Measurements from ENCODE around the gene RAB6B.

The RAB6B gene

DNA sequence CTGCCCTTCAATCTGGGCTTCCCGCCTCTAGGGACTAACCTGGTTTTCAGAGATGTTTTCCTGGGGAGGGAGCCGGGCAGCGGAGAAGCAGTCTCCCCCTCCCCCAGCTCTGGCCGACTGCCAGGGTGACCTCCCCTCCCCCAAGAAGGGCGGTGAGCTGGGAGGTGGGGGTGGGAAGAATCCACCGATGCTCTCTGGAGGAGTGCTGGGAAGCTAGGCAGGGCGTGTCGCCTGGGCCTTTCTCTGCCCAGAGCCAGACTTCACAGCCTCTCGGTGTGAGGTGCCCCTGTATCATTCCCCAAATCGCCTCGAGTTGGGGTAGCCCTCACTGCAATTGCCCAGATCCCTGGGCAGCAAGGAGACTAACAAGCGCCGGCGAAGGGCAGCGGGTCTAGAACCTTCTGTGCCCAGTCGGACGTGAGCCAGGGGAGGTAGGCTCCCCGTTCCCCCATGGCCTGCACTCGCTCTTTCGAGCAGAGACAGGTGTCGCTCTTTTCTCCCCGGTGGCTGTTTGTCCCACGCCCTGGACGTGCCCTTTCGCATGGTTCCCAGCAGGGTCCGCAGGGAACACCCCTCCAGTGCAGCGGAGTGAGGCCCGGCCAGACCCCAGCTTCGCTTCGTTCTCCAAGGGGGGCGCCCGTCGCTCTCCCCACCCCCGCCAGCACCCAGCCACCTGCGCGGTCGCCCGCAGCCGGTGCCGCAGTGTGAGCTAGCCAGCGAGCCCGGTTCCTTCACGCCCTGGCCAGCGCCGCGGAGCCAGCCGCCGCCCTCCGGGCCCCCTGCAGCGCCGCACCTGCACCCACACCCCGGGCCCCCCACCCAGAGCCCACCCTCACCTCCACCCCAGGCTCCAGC lies 1.1 kb downstream of the RAB6B start:
- no peak for FAIRE-seq

DNA sequence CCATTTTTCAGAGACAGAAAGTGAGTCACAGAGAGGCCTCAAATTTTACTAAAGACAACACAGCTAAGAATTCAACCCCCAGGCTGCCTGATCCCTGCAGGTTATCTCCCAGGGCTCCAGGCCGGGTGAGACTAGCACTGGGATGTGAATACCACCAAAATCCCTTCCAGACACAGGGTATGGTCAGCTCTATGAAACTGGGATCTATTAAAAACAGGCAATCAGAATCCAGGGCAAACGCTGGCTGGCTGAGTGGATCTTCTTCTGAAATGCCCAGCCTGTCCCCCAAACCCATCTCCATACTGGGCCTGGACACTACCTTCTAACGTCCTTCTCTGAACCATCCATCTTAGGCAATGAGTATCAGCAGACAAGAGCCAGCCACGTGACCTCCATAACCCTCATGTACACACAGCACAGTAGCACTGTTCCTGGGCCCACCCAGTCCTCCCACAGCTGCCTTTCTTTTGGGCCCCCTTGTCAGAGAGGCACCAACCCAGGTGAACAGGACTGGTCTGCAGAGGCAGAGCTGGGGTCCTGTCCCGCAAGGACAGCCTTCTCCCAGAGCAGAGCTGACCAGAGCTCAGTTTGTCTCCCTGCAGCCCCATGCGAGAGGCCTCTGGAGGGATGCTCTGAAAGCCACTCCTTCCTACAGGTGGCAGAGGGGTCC lies 1.9 kb downstream of the RAB6B start:
- FAIRE-seq: no peak

DNA sequence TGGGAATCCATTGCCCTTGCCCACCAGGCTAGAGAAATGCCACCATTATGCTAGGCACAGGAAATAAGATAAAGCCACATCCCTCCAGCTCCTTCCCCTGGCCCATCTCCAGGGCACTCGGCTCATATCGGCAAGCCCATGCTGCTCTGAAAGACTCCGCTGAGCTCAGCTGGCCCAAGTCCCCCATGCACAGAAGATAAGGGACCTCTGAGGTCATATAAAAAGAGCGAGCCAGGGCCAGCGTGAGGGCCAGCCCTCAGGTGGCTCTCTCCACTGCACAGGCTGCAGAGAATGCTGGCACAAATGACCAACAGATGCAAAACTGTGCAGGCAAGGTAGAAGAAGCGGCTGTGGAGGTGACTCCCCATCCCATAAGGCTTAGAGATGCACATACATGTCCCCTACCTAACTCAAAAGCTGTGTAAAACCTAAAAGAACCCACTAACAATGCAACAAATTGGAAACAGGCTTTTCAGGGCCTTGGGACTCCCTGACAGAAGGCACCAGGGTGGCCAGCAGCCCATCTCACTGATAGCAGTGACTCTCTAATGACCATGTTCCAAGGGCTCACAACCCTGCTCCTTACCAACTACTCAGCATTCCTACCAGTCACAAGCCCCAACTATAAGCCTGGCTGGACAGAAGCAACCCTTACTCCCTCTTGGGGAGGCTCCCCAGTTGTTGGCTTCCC lies 3.0 kb downstream of the RAB6B start:
- no peak for FAIRE-seq

DNA sequence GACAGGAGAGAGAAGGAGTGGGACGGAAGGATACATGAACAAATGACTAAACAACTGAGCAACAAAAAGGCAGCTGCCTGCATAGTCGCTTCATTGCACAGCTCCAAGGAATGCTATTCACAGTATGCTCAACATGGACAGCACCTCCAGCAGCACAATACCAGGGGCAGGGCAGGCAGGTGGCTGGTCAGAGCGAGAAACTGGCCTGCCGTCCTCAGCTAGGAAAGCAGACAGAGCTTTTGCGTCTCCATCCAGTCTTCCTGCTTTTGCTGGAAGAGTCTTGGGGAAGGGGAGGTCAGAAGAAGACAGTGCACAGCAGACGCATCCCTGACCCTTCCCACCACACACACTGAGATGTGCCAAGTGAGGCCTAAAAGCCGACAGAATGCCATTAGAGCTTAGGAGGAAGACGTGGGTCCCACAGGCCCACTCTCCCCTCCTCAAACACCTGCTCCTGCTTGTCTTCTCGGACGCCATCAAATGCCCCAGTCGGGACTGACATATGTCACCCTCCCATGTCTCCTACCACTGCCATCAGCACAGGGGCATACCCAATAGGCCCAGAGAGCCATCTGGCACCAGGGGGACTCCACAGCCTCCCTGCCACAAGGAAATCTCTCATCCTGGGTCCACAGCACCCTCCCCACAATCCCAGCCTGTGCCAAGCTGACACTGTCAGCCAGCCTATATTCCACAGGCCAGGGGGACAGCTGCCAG lies 3.9 kb downstream of the RAB6B start:
- FAIRE-seq: no peak

DNA sequence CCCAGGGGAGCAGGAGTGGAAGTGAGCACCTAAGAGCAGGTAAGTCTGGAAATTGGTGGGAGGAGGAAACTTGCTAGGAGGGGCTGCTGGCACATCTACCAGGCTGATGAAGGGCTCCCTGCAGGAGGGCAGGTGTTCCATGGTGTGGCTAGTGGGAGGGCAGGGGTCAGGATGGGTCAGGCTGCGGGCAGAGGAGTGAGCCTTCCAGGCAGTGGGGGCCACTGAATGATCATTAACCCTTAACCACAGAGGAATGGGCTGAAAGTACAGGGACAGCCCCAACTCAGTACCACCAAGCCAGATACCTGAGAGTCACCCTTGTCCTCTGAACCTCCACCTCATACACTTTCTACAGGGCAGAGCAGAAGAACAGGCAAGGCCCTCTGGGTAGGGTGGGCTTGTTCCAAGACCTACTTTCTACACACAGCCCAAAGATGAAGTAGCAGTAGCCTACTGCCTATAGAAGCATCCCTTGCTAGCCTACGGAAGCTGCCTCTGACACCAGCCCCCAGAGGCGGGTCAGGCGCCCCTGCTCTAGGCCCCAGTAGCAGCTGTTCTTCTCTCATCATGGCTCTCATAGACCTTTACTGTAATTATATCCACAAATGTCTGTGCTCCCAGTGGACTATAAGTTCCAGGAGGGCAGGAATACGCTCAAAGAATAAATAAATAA lies 4.6 kb downstream of the RAB6B start:
- FAIRE-seq: no peak

DNA sequence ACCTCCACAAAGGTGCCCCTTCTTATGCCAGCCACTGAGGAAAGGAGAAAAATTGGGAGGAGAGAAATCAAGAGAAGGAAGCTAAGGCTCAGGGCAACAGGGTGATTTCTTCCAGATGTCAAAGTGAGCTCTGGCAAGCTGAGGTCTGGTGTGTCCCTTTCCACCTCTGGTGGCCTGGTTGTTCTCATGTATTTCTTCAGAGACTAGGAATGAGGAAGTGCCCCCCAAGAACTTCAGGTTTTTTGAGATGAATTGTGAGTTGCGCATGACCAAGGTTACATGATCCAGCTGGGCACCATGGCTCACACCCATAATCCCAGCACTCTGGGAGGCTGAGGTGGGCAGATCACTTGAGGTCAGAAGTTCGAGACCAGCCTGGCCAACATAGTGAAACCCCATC lies 5.6 kb downstream of the RAB6B start:
- no peak for FAIRE-seq

DNA sequence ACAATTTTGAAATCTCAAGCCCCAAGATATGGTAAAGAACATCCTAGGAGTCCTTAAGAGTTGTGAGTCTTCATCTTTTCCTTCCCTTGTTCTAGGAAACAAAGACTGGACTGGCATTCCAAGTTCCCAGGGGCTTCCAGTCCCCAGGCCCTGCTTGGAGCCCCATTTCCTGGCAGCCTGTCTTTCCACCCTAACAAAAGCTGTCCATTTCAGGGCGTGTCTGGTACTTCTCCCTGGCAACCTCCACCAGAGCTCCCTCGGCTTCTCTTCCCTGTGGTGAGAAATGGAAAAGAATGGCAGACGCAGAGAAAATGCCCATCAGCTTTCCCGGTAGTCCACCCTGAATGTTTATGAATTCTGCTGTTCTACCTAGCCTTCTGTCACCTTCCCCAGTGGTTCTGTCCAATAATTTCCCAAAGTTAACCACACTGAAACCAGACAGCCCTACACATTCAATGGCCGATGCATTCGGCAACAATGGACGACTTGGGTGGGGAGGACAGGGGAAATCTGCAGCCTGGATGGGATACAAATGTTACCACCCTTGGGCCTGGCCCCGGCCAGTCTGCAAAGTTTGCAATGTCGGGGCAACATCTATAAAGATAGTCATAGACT lies 6.8 kb downstream of the RAB6B start:
- no peak for FAIRE-seq

DNA sequence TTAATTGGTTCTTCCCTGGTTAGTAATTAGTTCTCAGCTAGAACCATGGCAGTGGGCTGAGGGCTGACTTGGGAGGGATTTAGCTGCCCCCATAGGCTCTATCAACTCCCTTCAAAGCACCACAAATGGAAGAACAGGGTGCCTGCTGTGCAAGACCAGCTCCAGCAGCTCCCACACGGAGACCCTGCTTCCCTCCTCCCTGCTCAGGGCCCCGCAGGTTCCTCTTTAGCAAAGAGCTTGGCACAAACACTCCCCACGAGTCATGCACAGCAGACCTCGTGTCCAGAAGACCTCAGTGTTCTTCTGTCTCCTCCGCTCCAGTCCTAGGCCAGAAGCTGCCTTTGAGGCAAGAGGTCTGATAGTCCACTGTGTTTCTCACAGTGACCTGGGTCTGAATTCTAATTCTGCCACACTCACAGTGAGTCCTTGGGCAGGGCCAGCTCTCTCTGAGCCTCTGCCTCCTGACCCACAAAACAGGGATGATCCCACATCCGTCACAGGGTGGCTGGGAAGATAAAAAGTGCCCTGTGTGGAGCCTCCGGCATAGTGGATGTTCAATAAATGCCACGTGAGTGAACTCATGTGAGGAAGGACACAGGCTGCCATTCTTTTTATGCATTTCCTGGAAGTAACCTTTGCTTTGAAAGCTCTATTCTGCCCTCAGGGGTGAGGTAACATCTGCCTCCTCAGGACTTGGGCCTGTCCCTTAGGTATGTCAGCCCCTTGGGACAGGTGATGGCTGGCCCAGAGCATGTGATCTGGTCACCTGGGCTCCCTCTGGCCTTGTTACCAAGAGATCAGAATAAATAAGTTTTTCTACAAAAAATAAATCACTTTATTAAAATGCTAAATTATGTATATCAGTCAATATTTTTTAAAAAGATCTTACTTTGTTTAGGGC lies 7.6 kb downstream of the RAB6B start:
- FAIRE-seq: no peak

DNA sequence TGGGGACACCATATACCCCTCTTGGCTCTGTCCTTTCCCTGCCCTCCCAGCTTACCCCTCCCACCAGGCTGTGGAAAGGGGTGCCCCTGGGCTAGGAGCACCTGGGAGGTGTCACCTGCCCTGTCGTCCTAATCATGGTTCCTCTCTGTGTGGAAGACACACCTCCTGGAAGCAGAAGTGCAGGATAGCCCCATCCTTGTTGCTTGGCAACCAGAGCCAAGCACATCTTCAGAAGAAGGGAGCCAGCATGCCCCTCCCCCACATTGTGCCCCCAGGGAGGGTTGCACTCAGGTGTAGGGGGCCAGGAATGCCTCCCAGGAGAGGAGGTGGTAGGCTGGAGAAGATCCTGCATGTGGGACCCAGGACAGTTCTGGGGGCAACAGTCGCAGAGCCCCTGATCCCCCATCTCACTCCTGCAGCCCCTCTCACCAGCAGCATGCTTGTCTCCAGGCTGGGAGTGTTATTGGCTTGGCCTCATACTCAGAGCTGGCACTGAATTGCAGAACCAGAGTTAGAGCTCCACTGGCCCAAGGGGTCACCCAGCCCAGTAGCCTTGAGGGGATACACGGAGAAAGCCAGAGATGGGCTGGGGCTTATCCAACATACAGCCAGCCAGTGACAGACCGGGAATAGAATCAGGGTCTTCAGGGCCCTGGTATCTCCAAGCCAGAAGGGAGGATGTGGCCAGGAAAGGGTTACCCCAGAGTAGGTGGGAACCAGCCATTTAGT lies 8.4 kb downstream of the RAB6B start:
- no peak for FAIRE-seq

DNA sequence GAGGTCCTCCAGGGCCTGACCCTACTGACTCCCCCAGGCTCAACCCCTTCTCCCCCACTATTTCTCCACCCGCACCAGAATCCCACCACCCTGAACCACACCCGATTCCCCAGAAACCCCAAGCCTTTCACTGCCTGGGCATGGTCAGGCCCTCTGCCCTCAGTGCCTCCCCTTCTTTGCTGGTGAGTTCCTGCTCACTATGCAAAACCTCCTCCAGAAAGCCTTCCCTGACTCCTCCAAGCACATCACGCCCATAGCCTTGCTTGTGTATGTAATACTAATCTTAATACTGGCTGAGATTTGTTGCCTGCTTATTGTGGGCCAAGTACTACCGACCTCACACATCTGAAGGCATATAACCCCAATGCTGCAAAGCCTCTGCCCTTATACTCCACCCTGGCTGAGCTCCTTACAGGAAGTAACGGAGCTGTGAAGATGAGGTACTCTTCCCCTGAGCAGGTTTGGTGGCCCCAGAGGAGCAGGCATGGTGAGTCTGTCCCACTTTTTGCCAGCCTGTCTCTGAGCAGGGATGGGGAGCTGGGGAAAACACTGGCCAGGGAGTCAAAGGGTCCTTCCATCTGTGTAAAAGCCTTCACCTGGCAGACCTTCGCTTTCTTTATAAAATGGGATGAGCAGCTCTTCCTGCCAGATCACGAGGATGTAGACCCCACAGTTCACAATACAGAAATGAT lies 9.5 kb downstream of the RAB6B start:
- FAIRE-seq: no peak

DNA sequence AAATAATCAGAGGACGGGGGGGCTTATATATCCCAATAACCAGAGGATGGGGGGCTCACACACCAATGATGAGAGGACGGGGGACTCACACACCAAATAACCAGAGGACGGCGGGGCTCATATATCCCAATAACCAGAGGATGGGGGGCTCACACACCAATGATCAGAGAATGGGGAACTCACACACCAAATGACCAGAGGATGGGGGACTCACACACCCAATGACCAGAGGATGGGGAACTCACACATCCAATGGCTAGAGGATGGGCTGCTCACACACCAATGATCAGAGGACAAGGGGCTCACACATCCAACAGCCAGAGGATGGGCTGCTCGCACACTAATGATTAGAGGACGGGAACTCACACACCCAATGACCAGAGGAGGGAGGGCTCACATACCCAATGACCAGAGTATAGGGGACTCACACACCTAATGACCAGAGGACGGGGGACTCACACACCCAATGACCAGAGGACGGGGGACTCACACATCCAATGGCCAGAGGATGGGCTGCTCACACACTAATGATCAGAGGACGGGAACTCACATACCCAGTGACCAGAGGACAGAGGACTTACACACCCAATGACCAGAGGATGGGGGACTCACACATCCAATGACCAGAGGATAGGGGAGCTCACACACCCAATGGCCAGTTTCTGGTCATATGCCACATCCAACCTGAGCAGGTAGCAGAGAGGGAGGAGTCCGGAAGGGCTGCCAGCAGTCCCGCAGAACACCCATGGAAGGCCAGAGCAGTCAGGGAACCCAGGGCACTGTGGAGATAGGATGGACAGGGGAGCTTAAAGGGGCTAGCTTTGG lies 10.6 kb downstream of the RAB6B start:
- no peak for FAIRE-seq

DNA sequence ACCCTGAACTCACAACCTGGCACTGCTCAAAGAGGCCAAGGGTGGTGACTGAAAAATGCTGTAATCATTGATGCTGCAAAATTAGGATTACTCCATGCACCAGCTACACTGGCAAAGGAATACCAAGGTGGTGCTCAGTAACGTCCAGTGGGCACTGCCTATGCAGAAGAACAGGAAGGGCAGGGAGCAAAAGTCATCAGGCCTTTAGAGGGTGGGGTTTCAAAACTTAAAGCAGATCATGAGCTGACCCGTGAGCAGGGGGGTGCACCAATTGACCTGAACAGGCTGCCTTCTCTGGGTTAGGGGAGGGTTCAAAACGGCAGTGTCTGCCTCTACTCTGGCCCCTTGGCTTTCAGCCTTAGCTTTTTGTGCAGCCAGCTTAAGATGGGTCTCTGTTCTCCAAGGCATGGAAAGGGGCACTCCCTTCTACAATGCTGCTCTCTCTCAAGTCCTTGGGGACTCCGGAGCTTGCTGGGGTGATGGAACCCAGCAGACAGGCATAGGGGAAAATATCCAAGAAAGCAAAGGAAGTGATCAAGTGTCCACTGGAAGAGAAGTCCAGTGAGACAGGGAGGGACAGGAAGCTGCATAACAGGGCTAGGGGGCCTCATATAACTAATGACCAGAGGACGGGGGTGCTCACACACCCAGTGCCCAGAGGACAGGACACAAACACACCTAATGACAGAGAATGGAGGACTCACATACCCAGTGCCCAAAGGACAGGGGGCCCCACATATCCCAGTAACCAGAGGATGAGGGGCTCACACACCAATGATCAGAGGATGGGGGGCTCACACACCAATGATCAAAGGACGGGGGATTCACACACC lies 11.4 kb downstream of the RAB6B start:
- no peak for FAIRE-seq

DNA sequence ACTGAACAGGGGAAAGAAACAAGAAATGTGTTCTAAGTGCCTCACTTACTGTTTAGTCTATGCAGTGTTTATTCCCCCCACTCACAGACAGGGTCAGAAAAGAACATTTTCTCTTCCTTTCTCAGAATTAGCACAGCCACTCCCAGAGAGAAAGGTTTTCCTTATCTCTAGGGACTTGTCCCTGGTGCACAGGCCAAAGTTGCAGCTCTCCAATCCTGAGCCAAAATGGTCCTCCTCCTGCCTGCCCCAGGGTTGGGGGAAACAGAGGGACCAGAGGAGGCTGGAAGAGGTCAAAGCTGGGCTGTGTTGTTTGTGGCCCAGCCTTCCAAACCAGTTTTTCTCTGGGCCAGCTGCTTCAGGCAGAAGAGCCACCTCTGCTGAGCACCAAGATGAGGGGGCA lies 12.0 kb downstream of the RAB6B start:
- FAIRE-seq: no peak

DNA sequence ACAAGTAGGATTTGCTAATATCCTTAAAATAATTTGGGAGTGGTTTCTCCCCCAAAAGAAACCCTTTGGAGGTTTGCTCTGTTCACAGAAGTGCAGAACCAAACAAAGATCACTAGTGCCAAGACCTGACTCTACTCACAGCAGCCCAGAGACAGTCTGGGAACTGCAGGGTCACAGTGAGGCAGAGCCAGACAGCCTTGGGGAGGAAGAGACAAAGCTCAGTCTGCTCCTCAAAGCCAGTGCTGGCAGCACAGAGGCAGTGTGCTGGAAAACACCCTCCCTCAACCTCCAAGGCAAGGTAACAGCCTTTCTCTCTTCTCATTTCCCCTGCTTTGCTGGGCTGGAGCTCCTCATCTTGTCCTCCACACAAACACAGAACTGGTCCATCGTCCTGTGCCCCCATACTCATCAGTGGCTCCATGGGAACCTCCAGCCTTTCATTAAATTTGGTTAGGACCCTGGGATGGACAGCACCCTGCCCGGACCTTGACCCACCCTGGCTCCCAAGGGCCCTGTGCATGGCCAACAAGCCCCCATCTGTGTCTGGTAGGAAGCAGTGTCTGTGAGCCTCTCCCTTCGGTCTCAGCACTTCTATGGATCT lies 12.6 kb downstream of the RAB6B start:
- no peak for FAIRE-seq

DNA sequence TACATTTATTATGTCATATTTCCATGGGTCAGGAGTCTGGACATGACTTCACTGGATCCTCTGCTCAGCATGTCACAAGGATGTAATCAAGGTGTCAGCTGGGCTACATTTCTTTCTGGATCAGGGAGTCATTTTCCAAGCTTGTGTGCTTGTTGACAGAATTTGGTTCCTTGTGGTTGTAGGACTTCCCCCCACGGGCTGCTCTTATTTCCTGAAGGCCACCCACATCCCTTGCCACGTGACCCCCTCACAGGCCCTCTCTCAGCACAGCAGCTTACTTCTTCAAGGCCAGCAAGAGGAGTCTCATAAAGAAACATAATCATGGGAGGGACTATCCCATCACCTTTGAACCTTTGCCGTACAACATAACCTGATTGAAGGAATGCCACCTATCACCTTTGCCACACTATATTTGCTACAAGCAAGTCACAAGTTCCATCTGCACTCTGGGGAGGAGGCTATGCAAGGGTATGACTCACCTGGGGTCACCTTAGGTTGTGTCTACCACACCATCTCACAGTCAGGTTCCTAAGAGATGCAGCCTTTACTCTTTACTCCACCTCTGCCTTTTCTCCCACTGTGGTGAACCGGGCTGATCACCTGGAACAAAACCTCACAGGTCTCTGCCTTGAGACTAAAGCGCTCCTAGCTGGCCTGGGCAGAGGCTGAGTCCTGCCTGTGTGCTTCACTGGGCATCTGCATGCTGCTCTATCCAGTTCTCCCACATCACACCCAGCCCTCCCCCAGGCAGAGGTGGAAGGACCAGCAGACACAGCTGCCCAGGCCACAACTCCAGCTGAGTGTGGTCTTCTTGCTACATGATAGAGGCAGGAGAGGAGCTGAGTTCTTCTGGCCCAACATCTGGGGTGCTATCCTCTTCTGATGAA lies 13.5 kb downstream of the RAB6B start:
- FAIRE-seq: no peak

DNA sequence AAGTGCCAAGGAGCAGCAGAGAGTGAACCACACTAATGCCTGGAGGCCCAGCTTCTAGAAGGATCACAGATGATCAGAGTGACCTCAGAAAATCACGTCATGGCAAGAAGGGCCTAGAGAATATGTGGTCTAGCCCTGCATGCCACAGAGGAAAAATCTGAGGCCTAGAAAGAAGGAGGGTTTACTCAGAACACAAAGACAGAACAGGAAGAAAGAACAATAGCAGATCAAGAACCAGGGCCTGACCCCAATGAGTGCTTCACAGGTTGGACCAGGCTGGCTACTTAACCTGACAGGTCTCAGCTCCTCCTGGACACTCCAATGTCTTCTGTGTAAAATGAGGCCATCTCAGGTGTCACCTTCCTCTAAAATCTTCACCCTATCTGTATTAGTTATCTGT lies 14.2 kb downstream of the RAB6B start:
- FAIRE-seq: no peak

All from G401.6 (cell line).